ENCODE data around the gene MACROD2.

Gene MACROD2

DNA sequence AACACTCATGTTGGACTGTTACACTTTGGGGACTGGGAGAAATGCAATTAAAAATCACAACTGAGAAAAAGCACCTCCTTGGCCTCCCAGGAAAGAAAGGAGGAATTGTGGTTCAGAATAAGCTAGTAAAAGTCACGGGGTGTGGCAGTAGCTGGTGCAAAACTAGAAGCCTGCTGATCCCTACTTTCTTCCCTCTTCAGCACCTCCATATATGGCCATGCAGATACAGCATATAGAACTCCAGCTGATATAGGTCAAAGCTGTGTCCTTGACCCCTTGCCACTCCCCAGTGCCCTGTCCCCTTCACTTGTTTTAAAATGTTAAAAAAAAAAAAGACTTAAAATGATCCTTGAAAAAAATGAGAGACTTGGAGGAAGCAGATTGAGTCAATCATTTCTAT is 347.6 kb downstream of the MACROD2 start:
- DNase-seq: peak; percentile 17

DNA sequence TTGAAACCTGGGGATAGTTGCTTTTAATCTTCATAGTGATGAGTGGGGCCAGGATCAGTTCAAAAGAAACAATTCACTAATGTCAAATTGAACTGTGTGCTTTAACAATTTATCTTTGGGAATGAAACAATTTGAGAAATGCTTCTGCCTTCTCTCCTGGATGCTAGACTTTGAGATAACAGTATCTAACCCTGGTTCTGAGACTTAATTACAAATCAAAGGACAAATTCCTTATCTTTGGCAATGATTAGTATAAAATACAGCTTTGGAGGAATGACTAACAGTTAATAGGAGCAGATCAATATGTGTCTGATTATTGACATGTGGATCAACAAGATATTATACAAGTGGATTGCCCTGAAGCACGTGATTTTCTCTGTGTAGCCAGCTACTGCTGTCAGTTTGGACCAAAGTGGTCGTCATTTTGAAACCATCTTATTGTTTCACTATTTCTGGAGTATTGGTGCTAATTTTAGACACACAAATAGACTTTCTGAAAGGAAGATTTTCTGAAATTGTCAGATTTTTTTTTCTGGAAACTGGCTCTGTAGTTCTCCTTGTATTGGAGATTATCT is 348.3 kb downstream of the MACROD2 start:
- no peak for DNase-seq

DNA sequence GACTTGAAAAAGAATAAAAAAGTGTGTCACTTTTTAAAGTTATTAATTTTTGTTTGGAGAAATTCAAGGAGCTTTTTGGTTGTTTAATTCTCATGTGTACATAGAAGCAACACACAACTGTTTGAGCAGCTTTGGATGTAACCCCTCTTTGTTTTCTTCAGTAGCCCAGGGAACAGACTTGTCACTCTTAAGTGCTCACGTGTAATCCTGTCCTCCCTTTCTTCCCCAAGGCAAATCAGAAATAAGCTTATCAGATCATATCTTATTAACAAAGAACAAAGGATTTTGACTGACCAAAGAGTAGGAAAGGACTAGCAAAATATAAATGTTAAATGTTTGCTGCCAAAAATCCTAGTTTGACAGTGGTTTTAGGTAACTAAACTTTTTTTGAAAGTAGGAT is 349.4 kb downstream of the MACROD2 start:
- peak; percentile 91 for DNase-seq

DNA sequence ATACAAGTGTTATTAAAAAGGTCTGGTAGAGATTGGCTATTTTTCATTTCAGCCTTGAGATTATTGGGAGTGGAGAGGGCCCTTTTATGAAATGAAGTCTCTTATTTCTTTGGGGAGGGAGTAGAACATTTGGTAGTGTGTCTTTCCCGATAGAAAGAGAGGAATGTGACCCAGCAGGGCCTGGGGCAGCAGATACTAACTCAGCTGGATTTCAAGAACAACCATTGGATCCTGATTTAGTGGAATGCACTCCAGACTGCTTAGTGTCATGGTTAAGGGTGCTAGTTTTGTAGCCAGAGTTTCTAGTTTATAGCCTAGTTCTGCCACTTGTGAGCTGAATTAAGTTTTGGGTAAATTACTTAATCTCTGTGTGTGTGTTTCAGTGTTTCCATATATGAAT is 360.5 kb downstream of the MACROD2 start:
- no peak for DNase-seq

DNA sequence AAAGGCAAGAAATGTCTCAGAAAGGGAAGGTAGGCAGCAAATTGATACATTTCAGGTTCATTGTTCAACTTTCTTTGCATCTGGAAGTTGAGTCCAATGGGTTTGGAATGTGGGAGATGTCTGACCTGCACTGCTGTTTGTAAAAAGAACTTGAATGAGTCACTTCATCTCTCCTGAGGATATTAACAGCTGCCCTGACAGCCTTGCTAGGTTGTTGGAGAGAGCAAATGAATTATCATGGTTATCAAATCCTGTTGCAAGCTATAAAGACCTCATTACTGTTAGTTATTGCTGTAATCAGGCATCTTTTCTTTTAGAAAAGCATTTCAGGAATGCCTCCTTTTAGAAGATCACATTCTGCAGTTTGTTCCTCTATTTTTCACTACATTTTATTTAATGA is 365.1 kb downstream of the MACROD2 start:
- no peak for DNase-seq

DNA sequence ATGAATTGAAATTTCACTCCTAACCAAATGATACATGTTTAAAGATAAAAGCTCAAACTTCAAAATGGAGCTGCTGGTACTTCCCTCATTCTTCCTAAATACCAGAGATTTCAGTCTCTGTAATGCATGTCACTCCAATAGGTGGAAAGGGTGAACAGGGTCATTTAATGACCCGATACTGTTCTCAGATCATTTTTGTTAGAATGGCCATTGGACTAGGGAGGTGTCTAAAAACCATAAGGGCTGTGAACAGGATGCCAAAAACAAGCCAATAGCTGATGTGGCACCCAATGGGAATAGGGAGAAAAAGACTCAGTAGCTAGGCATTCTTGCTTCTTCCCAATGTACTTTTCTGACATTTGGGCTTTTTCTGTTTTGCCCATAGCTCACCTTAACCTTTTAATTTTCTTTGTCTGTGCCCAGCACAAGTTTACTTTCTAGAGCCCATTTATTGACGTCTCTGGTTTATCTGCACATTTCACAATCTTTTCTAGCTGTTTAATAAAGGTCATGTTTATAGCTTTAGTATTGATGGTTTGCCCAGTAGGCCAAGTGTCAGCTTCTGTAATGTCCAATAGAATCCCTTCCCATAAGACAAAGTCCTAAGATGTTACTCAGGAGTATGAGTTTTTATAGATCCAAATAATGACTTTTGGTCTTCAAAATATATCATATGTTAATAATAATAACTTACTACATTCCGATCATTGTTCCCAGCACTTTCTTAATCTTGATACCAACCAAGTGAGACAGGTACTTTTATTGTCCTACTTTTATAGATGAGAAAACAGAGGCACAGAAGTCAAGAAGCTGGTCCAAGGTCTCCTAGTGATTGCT is 366.4 kb downstream of the MACROD2 start:
- no peak for DNase-seq

- DNase-seq: peak; percentile 76
Measured at GRCh38 chr20:14374196-14374595, 378.9 kb downstream of the MACROD2 start.

DNA sequence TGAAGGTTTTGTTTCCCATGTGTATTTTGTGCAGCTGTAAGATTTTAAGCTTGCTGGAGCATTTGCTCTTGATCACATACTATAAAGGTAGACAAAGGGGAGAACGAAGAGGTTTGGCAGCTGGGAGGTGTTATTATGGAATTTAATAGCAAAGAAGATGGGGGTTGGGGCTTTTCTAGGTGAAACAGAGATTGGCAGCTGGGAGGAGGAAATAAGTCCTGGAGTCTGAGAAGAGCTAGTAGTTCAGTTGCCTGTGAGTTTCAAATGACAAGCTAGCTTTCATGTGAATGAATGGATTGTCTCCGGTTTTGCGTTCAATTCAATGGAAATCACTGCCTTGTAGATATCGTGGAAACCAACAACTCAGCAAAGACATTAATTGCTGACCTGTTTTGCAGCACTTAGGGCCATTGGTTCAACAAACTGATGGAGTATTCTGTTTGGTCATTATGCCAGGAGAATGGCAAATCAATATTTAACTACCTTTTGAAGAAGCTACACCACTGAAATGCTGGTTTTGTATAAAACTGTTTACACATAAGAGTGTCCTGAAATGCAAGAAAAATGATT is 380.2 kb downstream of the MACROD2 start:
- peak; percentile 67 for DNase-seq

- no peak for DNase-seq
Measured at GRCh38 chr20:14378326-14378725, 383.0 kb downstream of the MACROD2 start.

DNA sequence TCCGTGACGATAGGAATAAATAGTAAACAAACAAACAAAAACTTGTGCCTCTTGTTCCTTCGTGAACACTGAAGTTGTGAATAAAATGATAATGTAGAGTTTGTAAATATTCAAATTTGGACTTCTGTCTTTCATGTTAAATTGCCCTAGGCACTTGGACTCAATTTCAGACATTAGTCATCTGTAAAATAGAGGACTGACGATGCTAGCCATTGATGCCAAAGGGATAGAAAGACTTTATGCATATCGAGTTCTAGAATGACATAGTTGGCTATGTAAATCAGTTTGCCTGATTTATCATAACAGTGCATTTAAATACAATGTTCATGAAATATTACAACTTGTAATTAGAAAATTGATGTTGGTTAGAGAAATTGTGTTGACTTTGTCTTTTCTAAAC is 388.0 kb downstream of the MACROD2 start:
- no peak for DNase-seq

- peak; percentile 50 for DNase-seq
Measured at GRCh38 chr20:14384416-14385175, 389.3 kb downstream of the MACROD2 start.

DNA sequence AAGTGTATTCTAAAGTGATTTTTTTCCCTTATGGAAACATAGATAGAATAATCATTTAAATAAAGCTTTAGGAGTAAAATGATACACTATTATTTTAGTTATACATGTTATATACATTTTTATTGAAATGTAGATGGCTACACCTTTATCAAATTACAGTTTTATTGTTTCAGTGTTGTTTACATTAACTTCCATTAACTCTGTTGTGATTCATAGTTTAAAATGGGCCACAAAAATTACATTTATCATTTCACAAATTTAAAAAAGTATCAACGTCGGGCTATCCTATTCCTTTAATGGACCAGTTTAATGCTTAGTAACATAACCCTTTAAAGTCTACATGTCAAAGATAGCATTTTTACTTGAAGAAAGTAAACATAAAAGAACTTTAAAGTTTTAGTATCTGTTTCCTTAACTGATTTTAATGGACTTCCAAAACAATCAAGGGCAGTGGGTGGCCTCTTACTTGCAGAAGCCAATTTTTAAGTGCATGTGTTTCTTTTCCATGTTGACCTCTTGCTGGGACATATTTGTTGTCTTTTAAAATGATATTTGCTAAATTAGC is 389.9 kb downstream of the MACROD2 start:
- no peak for DNase-seq

DNA sequence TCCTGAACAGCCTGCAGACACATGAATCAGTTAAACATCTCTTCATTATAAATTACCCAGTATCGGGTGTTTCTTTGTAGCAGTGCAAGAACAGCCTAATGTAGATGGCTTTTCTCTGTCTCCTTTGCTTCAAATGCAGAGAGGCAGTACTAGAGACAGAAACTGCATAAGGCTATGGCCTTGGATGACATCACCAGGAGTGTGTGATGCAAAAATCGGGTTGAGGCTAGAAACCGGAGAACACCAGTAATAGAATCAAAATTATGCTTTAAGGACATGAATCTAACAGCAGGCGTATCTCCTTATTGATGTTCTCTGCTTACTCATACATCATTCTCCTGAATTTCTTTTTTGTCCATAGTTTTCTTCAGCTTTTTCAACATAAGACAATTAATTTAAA is 391.4 kb downstream of the MACROD2 start:
- DNase-seq: no peak

DNA sequence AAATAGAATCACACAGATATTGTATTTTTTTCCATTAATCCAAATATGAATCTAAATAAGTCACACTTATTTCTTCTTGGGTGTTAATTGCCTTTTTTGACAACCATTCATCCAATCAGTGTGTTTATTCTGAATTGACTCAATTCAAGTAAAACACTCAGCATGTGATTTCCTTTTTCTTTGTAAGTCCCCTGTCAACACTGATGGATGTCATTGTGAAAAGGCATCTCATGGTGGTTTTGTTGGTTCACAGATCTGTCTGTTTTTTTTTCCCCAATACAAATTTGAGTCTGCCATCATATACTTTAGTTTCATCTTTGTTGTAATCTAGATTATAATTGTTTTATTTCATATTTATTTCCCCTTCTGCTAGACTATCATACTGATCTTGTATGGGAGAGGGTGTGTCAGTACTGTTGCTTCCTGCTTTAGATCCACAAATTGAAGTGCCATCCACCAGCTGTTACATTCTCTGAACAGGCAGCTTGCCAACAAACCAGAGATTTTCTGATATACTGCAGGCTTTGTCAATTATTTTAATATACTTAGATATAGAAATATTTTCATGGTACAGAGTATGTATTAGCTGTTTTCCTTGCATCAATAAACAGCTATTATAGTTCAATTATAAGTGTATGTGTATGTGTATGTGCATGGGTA is 406.3 kb downstream of the MACROD2 start:
- DNase-seq: peak; percentile 82

- no peak for DNase-seq
Measured at GRCh38 chr20:14404515-14404914, 409.2 kb downstream of the MACROD2 start.

DNA sequence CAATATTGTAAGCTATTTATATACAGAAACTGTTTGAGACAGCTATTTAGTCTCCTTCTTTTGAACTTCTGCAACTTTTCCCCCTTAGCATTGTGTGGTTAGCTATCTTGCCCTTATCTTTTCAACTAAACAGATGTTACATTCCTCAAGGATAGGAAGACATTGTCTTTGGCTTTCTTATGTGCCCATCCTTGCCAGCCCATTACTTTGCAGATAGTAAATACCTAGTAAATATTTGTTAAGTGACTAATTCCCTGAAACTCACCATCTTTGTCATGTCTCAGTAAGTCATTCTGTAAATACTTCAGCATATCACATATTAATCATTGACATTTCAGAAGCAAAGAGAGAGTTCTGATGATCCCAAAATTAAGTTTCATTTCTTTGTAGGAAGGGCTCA is 411.2 kb downstream of the MACROD2 start:
- DNase-seq: peak; percentile 82

- no peak for DNase-seq
Measured at GRCh38 chr20:14407336-14407735, 412.0 kb downstream of the MACROD2 start.

GRCh38 chr20:14410869-14411555 is 415.7 kb downstream of the MACROD2 start:
- DNase-seq: no peak

- DNase-seq: no peak
Measured at GRCh38 chr20:14412065-14412681, 416.9 kb downstream of the MACROD2 start.

- DNase-seq: no peak
Measured at GRCh38 chr20:14413835-14414234, 418.5 kb downstream of the MACROD2 start.

DNA sequence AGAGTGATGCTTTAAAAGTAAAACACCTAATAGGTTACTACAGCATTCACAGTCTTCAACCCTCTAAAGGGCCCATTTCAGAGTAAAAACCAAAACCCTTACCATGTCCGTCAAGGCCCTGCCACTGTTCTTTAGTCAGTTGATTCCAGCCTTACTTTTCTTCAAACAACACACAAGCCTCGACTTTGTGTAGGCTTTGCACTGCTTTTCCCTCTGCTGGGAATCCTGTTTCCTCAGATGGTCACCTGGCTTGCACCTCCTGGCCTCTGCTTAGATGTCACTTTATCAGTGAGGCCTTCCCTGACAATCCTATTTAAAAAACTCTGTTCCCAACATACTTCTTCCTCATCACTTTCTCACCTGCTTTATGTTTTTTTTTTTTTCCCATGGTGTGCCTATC is 419.2 kb downstream of the MACROD2 start:
- no peak for DNase-seq

DNA sequence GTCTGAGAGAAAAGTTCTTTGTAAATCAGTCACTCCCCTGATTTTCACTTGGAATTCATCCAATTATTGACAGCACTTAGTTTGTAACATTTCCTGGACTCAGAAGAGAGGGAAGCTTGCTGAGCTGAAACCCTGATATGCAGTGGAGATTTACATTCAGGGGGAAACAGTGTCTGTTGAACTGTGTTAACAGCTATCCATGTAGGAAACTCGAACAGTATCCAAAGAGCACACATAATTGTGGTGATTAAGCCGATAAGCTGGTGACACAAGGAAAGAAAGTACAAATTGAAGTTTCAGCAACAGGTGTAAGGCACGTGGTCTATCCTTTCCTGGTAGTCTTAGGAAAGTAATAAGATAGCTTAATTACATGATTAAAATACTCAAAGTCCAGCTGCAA is 420.2 kb downstream of the MACROD2 start:
- no peak for DNase-seq

Measured in DMS53 (cell line).